Common myeloid progenitor, CD34-positive (primary cell): ENCODE data around the gene POFUT1.

Source experiments
- CTCF ChIA-PET: fragments of 350-600 bp; sonication (Branson Sonifier 250); formaldehyde crosslinking; loops from one replicate; lab custom pipeline; 2021; ENCODE audit warnings: antibody characterized with exemption; lab: Charles Lee
- POLR2A ChIA-PET: fragments of 350-600 bp; sonication (Branson Sonifier 250); formaldehyde crosslinking; loops from one replicate; lab custom pipeline; 2021; ENCODE audit warnings: antibody characterized with exemption; lab: Charles Lee
- DNase-seq, 3 donors: peaks; one replicate each; pipeline versions ENCODE4 v3.0.0 to v3.0.0-alpha.2; 2013
- H3K27ac ChIP-seq, 2 experiments: 1 replicate in 1 of 2; 2 replicates in 1 of 2; pipeline ENCODE4 v1.7.0; 2013; ENCODE audit warnings: inconsistent platforms in 2 of 2, low read length in 2 of 2, mild to moderate bottlenecking in 2 of 2, low read depth in 1 of 2, moderate library complexity in 1 of 2; ENCODE audit not compliant: severe bottlenecking in 2 of 2, insufficient read depth in 1 of 2, poor library complexity in 1 of 2
- H3K27me3 ChIP-seq, 5 experiments: replicated peaks in 2 of 5; 1 replicate in 3 of 5; 2 replicates in 2 of 5; pipeline versions ENCODE4 v1.6.1 to v1.7.0; 2013; ENCODE audit warnings: low read length in 4 of 5, mild to moderate bottlenecking in 2 of 5, moderate library complexity in 2 of 5, inconsistent platforms in 1 of 5; ENCODE audit not compliant: insufficient read depth in 5 of 5, control insufficient read depth in 4 of 5
- H3K36me3 ChIP-seq, 4 experiments: 1 replicate in 2 of 4; 2 replicates in 2 of 4; pipeline versions ENCODE4 v1.6.1 to v1.7.0; 2013; ENCODE audit warnings: low read length in 3 of 4, control low read depth in 1 of 4, mild to moderate bottlenecking in 1 of 4; ENCODE audit not compliant: control insufficient read depth in 4 of 4, insufficient read depth in 4 of 4
- H3K4me1 ChIP-seq, 4 experiments: 1 replicate in 3 of 4; 2 replicates in 1 of 4; pipeline versions ENCODE4 v1.6.1 to v1.7.1; 2013; ENCODE audit warnings: low read length in 3 of 4, mild to moderate bottlenecking in 3 of 4, control low read depth in 1 of 4, inconsistent platforms in 1 of 4, moderate library complexity in 1 of 4; ENCODE audit not compliant: control insufficient read depth in 4 of 4, insufficient read depth in 4 of 4; ENCODE audit errors: control extremely low read depth in 1 of 4
- H3K4me3 ChIP-seq, 7 experiments: 1 replicate in 4 of 7; 2 replicates in 3 of 7; pipeline versions ENCODE4 v1.5.1 to v1.7.0; 2013; ENCODE audit warnings: mild to moderate bottlenecking in 7 of 7, low read length in 6 of 7, moderate library complexity in 6 of 7, inconsistent platforms in 2 of 7, low read depth in 2 of 7, control low read depth in 1 of 7; ENCODE audit not compliant: insufficient read depth in 4 of 7, control insufficient read depth in 1 of 7; ENCODE audit errors: extremely low read depth in 1 of 7
- H3K9me3 ChIP-seq, 5 experiments: 1 replicate in 4 of 5; 2 replicates in 1 of 5; pipeline versions ENCODE4 v1.6.1 to v1.7.1; 2013; ENCODE audit warnings: low read length in 4 of 5, mild to moderate bottlenecking in 2 of 5, inconsistent platforms in 1 of 5, low read depth in 1 of 5, moderate library complexity in 1 of 5; ENCODE audit not compliant: control insufficient read depth in 4 of 5, insufficient read depth in 2 of 5; ENCODE audit errors: control extremely low read depth in 1 of 5
- WGBS: methylation state at CpG from one replicate; pipeline ENCODE4 v1.1.5; 2013; ENCODE audit not compliant: insufficient coverage; 5-methylcytosine and 5-hydroxymethylcytosine counted together

The POFUT1 gene

GRCh38 chr20:32227744-32228688 lies 20.3 kb downstream of the POFUT1 start:
- Histone ChIP-seq H3K36me3 (peaks cover 6 to 60% (median 44%) of the 10 kb centered on the region in 4 experiments), H3K27ac (no peak overlapping the region), H3K4me1 (peaks cover 2 to 12% (median 9%) of the 10 kb centered on the region in 4 experiments), H3K4me3 (no peak overlapping the region), H3K9me3 (no peaks in the 10 kb centered on the region), H3K27me3 (no peaks in the 10 kb centered on the region)
- POLR2A ChIA-PET = no interaction called here
- CTCF ChIA-PET = no interaction called here
- 94% methylated on average over 19 of the region's 22 CpGs for WGBS
- DNase-seq = no peak

GRCh38 chr20:32229251-32229747 lies 21.6 kb downstream of the POFUT1 start:
- H3K4me3 ChIP-seq = no peak overlapping the region
- peaks cover 6 to 63% (median 45%) of the 10 kb centered on the region in 4 experiments for H3K36me3 ChIP-seq
- DNase-seq = no peak
- 97% methylated on average over 5 of the region's 5 CpGs for WGBS
- H3K27me3 ChIP-seq = no peaks in the 10 kb centered on the region
- POLR2A ChIA-PET = no interaction called here
- H3K27ac ChIP-seq = no peak overlapping the region
- CTCF ChIA-PET = no interaction called here
- H3K4me1 ChIP-seq = peaks cover 2 to 15% (median 9%) of the 10 kb centered on the region in 4 experiments
- H3K9me3 ChIP-seq = no peaks in the 10 kb centered on the region

- 96% methylated on average over 13 of the region's 13 CpGs for WGBS
- CTCF ChIA-PET = interaction anchor here (1.1 kb wide), 1 partner anchor 10 kb away, joined by 3 read pairs; no protein-coding TSS in a partner anchor
- Histone ChIP-seq H3K36me3 (peaks cover 3 to 72% (median 55%) of the 10 kb centered on the region in 4 experiments), H3K4me3 (no peak overlapping the region), H3K27me3 (no peaks in the 10 kb centered on the region), H3K9me3 (no peaks in the 10 kb centered on the region), H3K4me1 (peaks cover 2 to 16% (median 9%) of the 10 kb centered on the region in 4 experiments), H3K27ac (no peak overlapping the region)
- no peak for DNase-seq
- POLR2A ChIA-PET = no interaction called here
These were observed 23.0 kb downstream of the POFUT1 start for GRCh38 chr20:32230707-32231106.

- 95% methylated on average over 4 of the region's 4 CpGs for WGBS
- peaks cover 3 to 77% (median 56%) of the 10 kb centered on the region in 4 experiments for H3K36me3 ChIP-seq
- H3K4me1 ChIP-seq = peaks cover 2 to 16% (median 9%) of the 10 kb centered on the region in 4 experiments
- H3K27me3 ChIP-seq = no peaks in the 10 kb centered on the region
- ChIA-PET CTCF (interaction anchor here (1.1 to 1.8 kb wide), 2 partner anchors 8 to 10 kb away, joined by 3 to 6 read pairs; no protein-coding TSS in a partner anchor), POLR2A (no interaction called here)
- no peak overlapping the region for H3K27ac ChIP-seq
- no peak for DNase-seq
- no peaks in the 10 kb centered on the region for H3K9me3 ChIP-seq
- H3K4me3 ChIP-seq = no peak overlapping the region
These were observed 23.6 kb downstream of the POFUT1 start for GRCh38 chr20:32231245-32231644.

GRCh38 chr20:32231847-32232246 lies 24.2 kb downstream of the POFUT1 start:
- ChIA-PET POLR2A (no interaction called here), CTCF (interaction anchor here (0.9 to 1.8 kb wide), 3 partner anchors 8 to 10 kb away, joined by 3 to 6 read pairs (median 3); no protein-coding TSS in a partner anchor)
- DNase-seq = peak; percentile 26 to 71 (median 70)

GRCh38 chr20:32232326-32232886 lies 24.7 kb downstream of the POFUT1 start:
- Histone ChIP-seq H3K36me3 (peaks cover 3 to 82% (median 56%) of the 10 kb centered on the region in 4 experiments), H3K4me1 (peaks cover 2 to 16% (median 9%) of the 10 kb centered on the region in 4 experiments), H3K27me3 (no peaks in the 10 kb centered on the region), H3K9me3 (no peaks in the 10 kb centered on the region), H3K4me3 (no peak overlapping the region), H3K27ac (no peak overlapping the region)
- ChIA-PET POLR2A (interaction anchor here (0.8 kb wide), 1 partner anchor 9 kb away, joined by 3 read pairs; no protein-coding TSS in a partner anchor), CTCF (interaction anchor here (0.9 to 1.8 kb wide), 2 partner anchors 9 kb away, joined by 3 to 6 read pairs; no protein-coding TSS in a partner anchor)
- DNase-seq = no peak

More at GRCh38 chr20:32231847-32232246, 24.2 kb downstream of the POFUT1 start:
- Histone ChIP-seq H3K27ac (no peak overlapping the region), H3K9me3 (no peaks in the 10 kb centered on the region), H3K36me3 (peaks cover 3 to 79% (median 58%) of the 10 kb centered on the region in 4 experiments), H3K27me3 (no peaks in the 10 kb centered on the region), H3K4me1 (peaks cover 2 to 16% (median 9%) of the 10 kb centered on the region in 4 experiments), H3K4me3 (no peak overlapping the region)
- 89% methylated on average over 2 of the region's 4 CpGs for WGBS
